HG03159 (cell line): ENCODE measurements around the gene ZNF304.
"Not testable (repeated sequence)": the region's sequence is repeated elsewhere in the genome, so short reads cannot be mapped to it uniquely, and the experiment has no call there.

Source experiments
- ATAC-seq: cut with Tn5 transposase; IDR thresholded peaks from one replicate; pipeline ENCODE4 v1.9.1; 2021; ENCODE audit warnings: mild to moderate bottlenecking, moderate library complexity; ENCODE audit not compliant: unreplicated experiment

Gene ZNF304

GRCh38 chr19:57359300-57359699 is 8.2 kb downstream of the ZNF304 start:
- ATAC-seq = no peak

GRCh38 chr19:57362419-57362818 is 11.3 kb downstream of the ZNF304 start:
- no peak for ATAC-seq

GRCh38 chr19:57362997-57363687 is 12.1 kb downstream of the ZNF304 start, which contains the start of the genes TRAPPC2B and ZNF547:
Gene TRAPPC2B (plus strand): TSS chr19:57363551. CDS start chr19:57364834, 1,283 bp downstream.
Gene ZNF547 (plus strand): TSS chr19:57363551. CDS start chr19:57368556, 5,005 bp downstream.
- peak; percentile 94 for ATAC-seq

- ATAC-seq = no peak
Observed at GRCh38 chr19:57363688-57364181, 12.7 kb downstream of the ZNF304 start.

- ATAC-seq = no peak
Observed at GRCh38 chr19:57366776-57367175, 15.7 kb downstream of the ZNF304 start.

- ATAC-seq = no peak
Observed at GRCh38 chr19:57374179-57374578, 23.1 kb downstream of the ZNF304 start.

- ATAC-seq = not testable (repeated sequence)
Observed at GRCh38 chr19:57374647-57375046, 23.6 kb downstream of the ZNF304 start.

GRCh38 chr19:57376151-57376550 is 25.1 kb downstream of the ZNF304 start:
- ATAC-seq = no peak

GRCh38 chr19:57377498-57378146 is 26.6 kb downstream of the ZNF304 start:
- no peak for ATAC-seq

GRCh38 chr19:57380923-57381322 is 29.9 kb downstream of the ZNF304 start:
- no peak for ATAC-seq

GRCh38 chr19:57382806-57383488 is 31.9 kb downstream of the ZNF304 start:
- ATAC-seq = no peak

- ATAC-seq = peak; percentile 9
Observed at GRCh38 chr19:57389194-57389729, 38.2 kb downstream of the ZNF304 start.

- peak; percentile 99 for ATAC-seq
Observed at GRCh38 chr19:57389730-57390598, 38.9 kb downstream of the ZNF304 start, which contains the start of gene ZNF548. Gene ZNF548 (plus strand): TSS chr19:57389854. CDS start chr19:57390100, 246 bp downstream.

- no peak for ATAC-seq
Observed at GRCh38 chr19:57395710-57396109, 44.6 kb downstream of the ZNF304 start.

GRCh38 chr19:57398868-57399267 is 47.8 kb downstream of the ZNF304 start:
- ATAC-seq = no peak

GRCh38 chr19:57403737-57404563 is 52.9 kb downstream of the ZNF304 start:
- ATAC-seq = no peak

- ATAC-seq = no peak
Observed at GRCh38 chr19:57406516-57407123, 55.5 kb downstream of the ZNF304 start.
